ENCODE measurements around the gene MRPL30. TPM values are rescaled to one million over a fixed set of nuclear protein-coding genes. Genes with fewer than 3 reads are reported as not detected.
A peak's percentile ranks its signal among the peaks of the same experiment; 100 is the strongest.
"Not testable (repeated sequence)": the region's sequence is repeated elsewhere in the genome, so short reads cannot be mapped to it uniquely, and the experiment has no call there.

MRPL30 gene
- total RNA-seq, result 10 to 100 TPM; 16.1 to 26.0 (median 21.9) TPM
- polyA plus RNA-seq, result 10 to 100 TPM; 19.3 to 20.5 TPM
- 17.5 reads per million, percentile 47 among the genes with 10 or more reads in this experiment for total RNA-seq

GRCh38 chr2:99180755-99181623, at the start of gene MRPL30, which contains the start of gene MITD1:
MRPL30 (plus strand) TSS chr2:99181184; CDS start chr2:99186204, 5,020 bp downstream.
MITD1 (minus strand) TSS chr2:99181058; CDS start chr2:99180981, 77 bp downstream.
- Histone ChIP-seq H3K4me3 (ENCODE audit: low read length) (peak within 1 kb of the TSS; percentile 97), H3K27ac (ENCODE audit: low read depth, low read length) (peak within 1 kb of the TSS; percentile 89), H3K9me3 (ENCODE audit: control insufficient read depth in 2 of 3, low read length in 3 of 3) (no peaks in the 10 kb centered on the region), H3K4me1 (ENCODE audit: control insufficient read depth in 2 of 2, insufficient read depth in 2 of 2, low read length in 2 of 2) (peaks cover 30 to 32% of the 10 kb centered on the region in 2 donors), H3K27me3 (ENCODE audit: control insufficient read depth in 2 of 2, insufficient read depth in 2 of 2, low read length in 2 of 2) (no peaks in the 10 kb centered on the region), H3K36me3 (ENCODE audit: control insufficient read depth in 2 of 3, insufficient read depth in 3 of 3, low read length in 3 of 3) (peaks cover 0 to 7% (median 0%) of the 10 kb centered on the region in 3 experiments)
- POLR2A ChIA-PET, result interaction anchor here (0.6 to 3.3 kb wide), 13 partner anchors 13 to 1515 kb away, joined by 3 to 31 read pairs (median 3); partner anchors contain the start of genes C2orf15, EIF5B, LIPT1 and REV1
- ATAC-seq, result peak; percentile 97
- Mint-ChIP-seq H3K36me3 (peaks cover 0 to 13% (median 3%) of the 10 kb centered on the region in 5 donors), H3K4me3 (peak within 1 kb of the TSS; percentile 94 to 100 (median 99)), H3K27me3 (no peaks in the 10 kb centered on the region), H3K9me3 (no peaks in the 10 kb centered on the region), H3K4me1 (peaks cover 41 to 85% (median 74%) of the 10 kb centered on the region in 7 donors), H3K27ac (peak within 1 kb of the TSS; percentile 93 to 99 (median 99))
- peak; percentile 72 to 94 (median 90) for DNase-seq
- CTCF ChIA-PET, result interaction anchor here (1.0 to 2.2 kb wide), 5 partner anchors 13 to 156 kb away, joined by 3 to 7 read pairs (median 5); partner anchors contain the start of genes EIF5B and TXNDC9
- intact Hi-C loops (cut with micrococcal nuclease), result loop anchor here (1.0 to 5.0 kb wide), 11 partner anchors 26 to 1382 kb away; partner anchors contain the start of genes C2orf15 (in 2 of the 2), COA5 (in 2 of the 2), REV1 (in 2 of the 2) and TXNDC9 (in 2 of the 2)

GRCh38 chr2:99135044-99135556, 45.9 kb upstream of the MRPL30 start:
- POLR2A ChIA-PET; intact Hi-C loops (cut with micrococcal nuclease): not testable (repeated sequence)
- H3K9me3 Mint-ChIP-seq, result peaks cover 13 to 81% (median 42%) of the 10 kb centered on the region in 11 donors

GRCh38 chr2:99139003-99139402, 42.0 kb upstream of the MRPL30 start:
- DNase-seq, result no peak
- H3K9me3 Mint-ChIP-seq, result peaks cover 3 to 42% (median 14%) of the 10 kb centered on the region in 11 donors
- CTCF ChIA-PET, result no interaction called here
- peaks cover 0 to 31% (median 25%) of the 10 kb centered on the region in 7 donors for H3K4me1 Mint-ChIP-seq
- H3K27me3 Mint-ChIP-seq, result peaks cover 0 to 44% (median 0%) of the 10 kb centered on the region in 5 donors
- H3K4me3 Mint-ChIP-seq, result peak overlapping the region in 4 of 10 donors; percentile 1 to 92 (median 37)
- H3K27me3 ChIP-seq (ENCODE audit: control insufficient read depth in 2 of 2, insufficient read depth in 2 of 2, low read length in 2 of 2), result no peaks in the 10 kb centered on the region
- no peaks in the 10 kb centered on the region for H3K9me3 ChIP-seq (ENCODE audit: control insufficient read depth in 2 of 3, low read length in 3 of 3)
- ATAC-seq, result no peak
- H3K36me3 Mint-ChIP-seq, result peaks cover 4 to 31% (median 23%) of the 10 kb centered on the region in 5 donors
- POLR2A ChIA-PET, result no interaction called here
- intact Hi-C loops (cut with micrococcal nuclease), result no loop called here
- no peaks in the 10 kb centered on the region for H3K36me3 ChIP-seq (ENCODE audit: control insufficient read depth in 2 of 3, insufficient read depth in 3 of 3, low read length in 3 of 3)
- peak overlapping the region in 1 of 9 donors; percentile 57 for H3K27ac Mint-ChIP-seq
- no peak overlapping the region for H3K4me3 ChIP-seq (ENCODE audit: low read length)
- peaks cover 13% of the 10 kb centered on the region in 2 donors for H3K4me1 ChIP-seq (ENCODE audit: control insufficient read depth in 2 of 2, insufficient read depth in 2 of 2, low read length in 2 of 2)
- H3K27ac ChIP-seq (ENCODE audit: low read depth, low read length), result no peak overlapping the region

More at GRCh38 chr2:99135044-99135556, 45.9 kb upstream of the MRPL30 start:
- H3K27ac Mint-ChIP-seq; DNase-seq; H3K27ac ChIP-seq (ENCODE audit: low read depth, low read length); H3K4me3 ChIP-seq (ENCODE audit: low read length); ATAC-seq; H3K27me3 ChIP-seq (ENCODE audit: control insufficient read depth in 2 of 2, insufficient read depth in 2 of 2, low read length in 2 of 2); H3K9me3 ChIP-seq (ENCODE audit: control insufficient read depth in 2 of 3, low read length in 3 of 3); H3K4me3 Mint-ChIP-seq; H3K36me3 ChIP-seq (ENCODE audit: control insufficient read depth in 2 of 3, insufficient read depth in 3 of 3, low read length in 3 of 3); H3K4me1 ChIP-seq (ENCODE audit: control insufficient read depth in 2 of 2, insufficient read depth in 2 of 2, low read length in 2 of 2): not testable (repeated sequence)
- peaks cover 14 to 45% (median 37%) of the 10 kb centered on the region in 5 donors for H3K36me3 Mint-ChIP-seq
- CTCF ChIA-PET, result interaction anchor here (0.7 kb wide), 1 partner anchor 41 kb away, joined by 3 read pairs; no protein-coding TSS in a partner anchor
- peaks cover 0 to 33% (median 0%) of the 10 kb centered on the region in 5 donors for H3K27me3 Mint-ChIP-seq
- peaks cover 0 to 19% (median 11%) of the 10 kb centered on the region in 7 donors for H3K4me1 Mint-ChIP-seq

- intact Hi-C loops (cut with micrococcal nuclease), result loop anchor here in 1 of 2 donors (2.0 to 10.0 kb wide), 6 partner anchors 23 to 535 kb away; partner anchors contain the start of genes COA5, MGAT4A and UNC50
- Mint-ChIP-seq H3K27me3 (peaks cover 0 to 41% (median 0%) of the 10 kb centered on the region in 5 donors), H3K9me3 (peaks cover 0 to 32% (median 6%) of the 10 kb centered on the region in 11 donors), H3K4me3 (peak overlapping the region; percentile 90 to 99 (median 97)), H3K4me1 (peaks cover 0 to 31% (median 25%) of the 10 kb centered on the region in 7 donors), H3K36me3 (peaks cover 0 to 24% (median 20%) of the 10 kb centered on the region in 5 donors), H3K27ac (peak overlapping the region; percentile 92 to 99 (median 98))
- ChIA-PET POLR2A (interaction anchor here (0.7 to 4.7 kb wide), 14 partner anchors 13 to 369 kb away, joined by 3 to 101 read pairs (median 5); partner anchors contain the start of genes EIF5B, LIPT1, MITD1 and MRPL30), CTCF (interaction anchor here (0.5 kb wide), 1 partner anchor 303 kb away, joined by 4 read pairs; no protein-coding TSS in a partner anchor)
- no peaks in the 10 kb centered on the region for H3K36me3 ChIP-seq (ENCODE audit: control insufficient read depth in 2 of 3, insufficient read depth in 3 of 3, low read length in 3 of 3)
- DNase-seq (no peak), ATAC-seq (no peak)
- H3K27me3 ChIP-seq (ENCODE audit: control insufficient read depth in 2 of 2, insufficient read depth in 2 of 2, low read length in 2 of 2), result no peaks in the 10 kb centered on the region
- H3K27ac ChIP-seq (ENCODE audit: low read depth, low read length), result peak overlapping the region; percentile 82
- peaks cover 13% of the 10 kb centered on the region in 2 donors for H3K4me1 ChIP-seq (ENCODE audit: control insufficient read depth in 2 of 2, insufficient read depth in 2 of 2, low read length in 2 of 2)
- H3K9me3 ChIP-seq (ENCODE audit: control insufficient read depth in 2 of 3, low read length in 3 of 3), result no peaks in the 10 kb centered on the region
- peak overlapping the region; percentile 97 for H3K4me3 ChIP-seq (ENCODE audit: low read length)
Observed at GRCh38 chr2:99140056-99140859, 40.7 kb upstream of the MRPL30 start.

- Mint-ChIP-seq H3K4me1 (peaks cover 0 to 31% (median 25%) of the 10 kb centered on the region in 7 donors), H3K4me3 (peak overlapping the region; percentile 90 to 99 (median 97)), H3K27ac (peak overlapping the region; percentile 92 to 99 (median 98)), H3K27me3 (peaks cover 0 to 41% (median 0%) of the 10 kb centered on the region in 5 donors), H3K9me3 (peaks cover 0 to 28% (median 6%) of the 10 kb centered on the region in 11 donors), H3K36me3 (peaks cover 0 to 25% (median 18%) of the 10 kb centered on the region in 5 donors)
- intact Hi-C loops (cut with micrococcal nuclease), result loop anchor here (1.0 to 10.0 kb wide), 11 partner anchors 14 to 1144 kb away; partner anchors contain the start of genes LIPT1 (in 2 of the 2), MITD1 (in 2 of the 2), MRPL30 (in 2 of the 2) and TSGA10 (in 2 of the 2)
- ChIA-PET CTCF (interaction anchor here (0.5 to 0.6 kb wide), 2 partner anchors 14 to 304 kb away, joined by 3 to 4 read pairs; no protein-coding TSS in a partner anchor), POLR2A (interaction anchor here (0.7 to 4.7 kb wide), 15 partner anchors 13 to 370 kb away, joined by 3 to 101 read pairs (median 5); partner anchors contain the start of genes EIF5B, LIPT1, MITD1 and MRPL30)
- Histone ChIP-seq H3K9me3 (ENCODE audit: control insufficient read depth in 2 of 3, low read length in 3 of 3) (no peaks in the 10 kb centered on the region), H3K27me3 (ENCODE audit: control insufficient read depth in 2 of 2, insufficient read depth in 2 of 2, low read length in 2 of 2) (no peaks in the 10 kb centered on the region), H3K36me3 (ENCODE audit: control insufficient read depth in 2 of 3, insufficient read depth in 3 of 3, low read length in 3 of 3) (no peaks in the 10 kb centered on the region), H3K27ac (ENCODE audit: low read depth, low read length) (peak overlapping the region; percentile 82), H3K4me3 (ENCODE audit: low read length) (peak overlapping the region; percentile 97), H3K4me1 (ENCODE audit: control insufficient read depth in 2 of 2, insufficient read depth in 2 of 2, low read length in 2 of 2) (peaks cover 13% of the 10 kb centered on the region in 2 donors)
- ATAC-seq (no peak), DNase-seq (no peak)
Observed at GRCh38 chr2:99140860-99141109, 40.2 kb upstream of the MRPL30 start.
